Karpas-422 (cell line): ENCODE measurements around the gene TMEM106C. TPM values are rescaled to one million over a fixed set of nuclear protein-coding genes. Genes with fewer than 3 reads are reported as not detected.

Source experiments
- DNase-seq: peaks from one replicate; pipeline ENCODE4 v3.0.0-alpha.2; 2015
- H2AFZ ChIP-seq: fragments of 200-600 bp; sonication (generic); 2 replicates; pipeline ENCODE4 v1.6.1; 2014; ENCODE audit warnings: antibody characterized with exemption, low read length, mixed read lengths
- H3K27ac ChIP-seq: fragments of 200-600 bp; sonication (generic); 2 replicates; pipeline ENCODE4 v1.5.1; 2014; ENCODE audit warnings: mild to moderate bottlenecking, low read length, moderate library complexity
- H3K27me3 ChIP-seq: fragments of 200-600 bp; sonication (generic); 2 replicates; pipeline ENCODE4 v1.6.1; 2014; ENCODE audit warnings: low read length, mixed read lengths
- H3K36me3 ChIP-seq: fragments of 200-600 bp; sonication (generic); 2 replicates; pipeline ENCODE4 v1.6.1; 2014; ENCODE audit warnings: low read length, mixed read lengths; ENCODE audit not compliant: insufficient read depth
- H3K4me1 ChIP-seq: fragments of 200-600 bp; sonication (generic); 2 replicates; pipeline ENCODE4 v1.6.1; 2014; ENCODE audit warnings: mild to moderate bottlenecking, low read length, mixed read lengths
- H3K4me2 ChIP-seq: fragments of 200-600 bp; sonication (generic); 2 replicates; pipeline ENCODE4 v1.6.1; 2014; ENCODE audit warnings: low read length, low read depth, mild to moderate bottlenecking; ENCODE audit not compliant: poor library complexity, severe bottlenecking
- H3K4me3 ChIP-seq: fragments of 200-600 bp; sonication (generic); 2 replicates; pipeline ENCODE4 v1.5.1; 2014; ENCODE audit warnings: mild to moderate bottlenecking, antibody characterized with exemption, low read length, mixed read lengths
- H3K79me2 ChIP-seq: fragments of 200-600 bp; sonication (generic); 2 replicates; pipeline ENCODE4 v1.6.1; 2014; ENCODE audit warnings: mild to moderate bottlenecking, low read length, mixed read lengths
- H3K9ac ChIP-seq: fragments of 200-600 bp; sonication (generic); 2 replicates; pipeline ENCODE4 v1.6.0; 2014; ENCODE audit warnings: low read length
- H3K9me2 ChIP-seq: fragments of 200-600 bp; sonication (generic), shearing (Covaris generic); replicated peaks from 2 replicates; pipeline ENCODE4 v1.6.0; 2014; ENCODE audit warnings: mild to moderate bottlenecking, low read length, moderate library complexity; ENCODE audit not compliant: insufficient read depth
- H3K9me3 ChIP-seq: fragments of 300-700, 200-600 bp; sonication (generic); 2 replicates; pipeline ENCODE4 v1.6.1; 2014; ENCODE audit warnings: low read length, mixed read lengths
- H4K20me1 ChIP-seq: fragments of 200-600 bp; sonication (generic); 2 replicates; pipeline ENCODE4 v1.6.1; 2014; ENCODE audit warnings: mild to moderate bottlenecking, antibody characterized with exemption, low read length, low read depth; ENCODE audit not compliant: insufficient read depth
- total RNA-seq: library from RNA; depleted of rRNA; stranded (reverse); fragments of >200 nt; shearing (Covaris generic); gene quantifications from 2 replicates; pipeline ENCODE4 v1.2.3, GENCODE V29; 2014; ENCODE audit warnings: low replicate concordance

TMEM106C gene
- total RNA-seq, 1 experiment from 2014 or later = 127 TPM

- H3K79me2 ChIP-seq = no peaks in the 10 kb centered on the region
- H4K20me1 ChIP-seq = no peaks in the 10 kb centered on the region
- H2AFZ ChIP-seq = no peak overlapping the region
- no peaks in the 10 kb centered on the region; the same call in 1 of the 2 replicates for H3K27me3 ChIP-seq
- no peaks in the 10 kb centered on the region for H3K36me3 ChIP-seq
- no peak overlapping the region for H3K9ac ChIP-seq
- H3K9me3 ChIP-seq = no peaks in the 10 kb centered on the region
- H3K4me1 ChIP-seq = peaks cover 5% of the 10 kb centered on the region
- no peaks in the 10 kb centered on the region for H3K9me2 ChIP-seq
- H3K27ac ChIP-seq = no peak overlapping the region
- DNase-seq = no peak
- H3K4me2 ChIP-seq = no peak overlapping the region
- no peak overlapping the region for H3K4me3 ChIP-seq
Observed at GRCh38 chr12:47944685-47945340, 18.6 kb upstream of the TMEM106C start.

- Histone ChIP-seq H4K20me1 (no peaks in the 10 kb centered on the region), H3K4me1 (peaks cover 5% of the 10 kb centered on the region), H3K9me3 (no peaks in the 10 kb centered on the region), H3K79me2 (no peaks in the 10 kb centered on the region), H3K4me3 (no peak overlapping the region), H3K36me3 (no peaks in the 10 kb centered on the region), H3K9ac (no peak overlapping the region), H2AFZ (no peak overlapping the region), H3K4me2 (no peak overlapping the region), H3K9me2 (no peaks in the 10 kb centered on the region), H3K27me3 (no peaks in the 10 kb centered on the region; the same call in 1 of the 2 replicates), H3K27ac (no peak overlapping the region)
- DNase-seq = no peak
Observed at GRCh38 chr12:47945341-47945728, 18.1 kb upstream of the TMEM106C start.

DNA sequence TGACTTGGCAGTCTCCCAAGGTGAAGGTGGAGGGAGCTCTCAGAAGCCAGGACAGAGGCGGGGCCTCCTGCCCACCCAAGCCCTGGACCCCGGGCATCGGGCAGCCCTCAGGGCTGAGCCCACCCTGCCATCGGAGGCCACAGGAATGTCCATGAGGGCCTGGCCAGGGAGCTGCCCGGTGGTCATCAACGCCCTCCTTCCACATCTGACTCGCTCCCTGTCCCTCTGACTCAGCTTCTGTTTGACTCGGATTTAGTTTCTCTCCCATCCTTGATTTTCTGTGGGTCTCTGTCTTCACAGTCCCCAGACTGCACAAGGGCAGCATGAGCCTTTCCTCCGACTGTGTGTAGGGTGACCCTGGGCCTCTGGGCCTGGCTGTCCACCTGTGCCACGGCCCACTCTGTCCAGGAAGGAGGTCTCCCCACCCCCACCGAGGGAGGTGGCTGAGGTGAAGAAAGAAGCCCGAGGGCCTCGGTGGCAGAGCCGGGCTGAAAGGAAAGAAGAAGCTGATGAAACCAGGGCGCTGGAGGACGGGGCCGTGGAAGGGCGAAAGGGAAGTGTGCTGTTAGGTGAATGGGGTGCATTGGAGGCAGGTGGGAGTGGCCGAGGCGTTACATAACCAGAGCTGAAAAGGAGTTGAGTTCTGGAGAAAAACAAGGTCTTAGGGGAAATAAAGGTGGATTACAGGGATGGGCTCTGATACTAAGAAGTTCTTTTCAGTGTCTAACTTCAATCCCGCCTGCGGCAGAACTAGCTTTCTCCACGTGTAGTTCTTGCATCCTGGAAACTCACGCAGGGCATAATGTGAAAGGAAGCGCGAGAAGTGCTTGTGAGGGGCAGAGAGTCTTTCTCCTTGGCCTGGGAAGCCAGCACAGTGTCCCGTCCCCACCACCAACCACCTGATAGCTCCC is 16.7 kb upstream of the TMEM106C start:
- Histone ChIP-seq H3K27ac (no peak overlapping the region), H3K4me2 (no peak overlapping the region)

GRCh38 chr12:47947341-47947740 is 16.1 kb upstream of the TMEM106C start:
- no peak overlapping the region for H3K4me2 ChIP-seq
- no peak overlapping the region for H3K4me3 ChIP-seq
- H3K27me3 ChIP-seq = no peaks in the 10 kb centered on the region; the same call in 1 of the 2 replicates
- H4K20me1 ChIP-seq = no peaks in the 10 kb centered on the region
- no peaks in the 10 kb centered on the region for H3K9me3 ChIP-seq
- no peaks in the 10 kb centered on the region for H3K36me3 ChIP-seq
- no peaks in the 10 kb centered on the region for H3K4me1 ChIP-seq
- no peak for DNase-seq
- no peak overlapping the region for H3K27ac ChIP-seq
- no peak overlapping the region for H3K9ac ChIP-seq
- H3K79me2 ChIP-seq = no peaks in the 10 kb centered on the region
- H2AFZ ChIP-seq = no peak overlapping the region
- no peaks in the 10 kb centered on the region for H3K9me2 ChIP-seq

More for the DNA sequence above, 16.7 kb upstream of the TMEM106C start:
- no peaks in the 10 kb centered on the region for H3K79me2 ChIP-seq
- H3K36me3 ChIP-seq = no peaks in the 10 kb centered on the region
- H3K4me1 ChIP-seq = peaks cover 4% of the 10 kb centered on the region
- no peaks in the 10 kb centered on the region for H3K9me3 ChIP-seq
- H2AFZ ChIP-seq = no peak overlapping the region
- no peaks in the 10 kb centered on the region for H3K9me2 ChIP-seq
- H3K4me3 ChIP-seq = no peak overlapping the region
- H3K27me3 ChIP-seq = no peaks in the 10 kb centered on the region; the same call in 1 of the 2 replicates
- no peak for DNase-seq
- no peaks in the 10 kb centered on the region for H4K20me1 ChIP-seq
- no peak overlapping the region for H3K9ac ChIP-seq

DNA sequence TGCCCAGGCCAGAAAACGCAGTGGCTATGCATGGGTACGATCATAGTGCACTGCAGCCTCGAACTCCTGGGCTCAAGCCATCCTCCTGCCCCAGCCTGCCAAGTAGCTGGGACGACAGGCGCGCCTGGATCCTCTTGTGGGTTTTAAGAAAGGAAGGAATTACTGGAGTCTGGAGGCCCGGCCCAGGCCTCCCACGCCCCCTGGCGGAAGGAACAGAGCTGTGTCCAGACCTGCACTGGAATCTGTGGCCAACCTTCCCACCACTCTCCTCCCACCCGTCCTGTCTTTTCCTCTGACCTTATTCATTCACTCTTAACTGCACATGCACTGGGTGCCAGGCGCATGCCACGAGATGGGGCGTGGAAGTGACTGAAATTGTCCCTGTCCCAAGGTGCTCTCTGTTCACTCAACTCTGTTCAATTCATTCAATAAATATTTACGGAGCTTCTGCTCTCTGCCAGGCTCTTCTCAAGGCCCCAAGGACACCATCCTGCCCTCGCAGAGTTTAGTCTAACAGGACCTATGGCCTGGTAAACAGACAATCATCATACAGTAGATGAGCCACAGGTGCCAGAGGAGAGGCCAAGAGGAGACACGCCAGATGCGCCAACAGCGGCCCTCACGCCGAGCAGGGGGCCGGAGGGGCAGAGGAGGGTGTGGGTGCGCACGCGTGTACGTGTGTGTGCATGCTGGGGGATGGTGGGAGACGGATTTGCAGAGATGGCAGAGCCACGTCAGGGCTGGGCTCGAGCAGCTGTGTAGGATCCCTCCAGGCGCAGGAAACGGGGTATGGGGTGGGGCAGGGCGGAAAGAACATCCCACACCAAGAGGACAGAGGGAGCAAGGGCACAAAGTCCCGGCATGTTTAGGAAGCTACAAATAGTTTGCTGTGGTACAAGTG is 13.7 kb upstream of the TMEM106C start:
- no peaks in the 10 kb centered on the region for H3K36me3 ChIP-seq
- H2AFZ ChIP-seq = no peak overlapping the region
- DNase-seq = peak; percentile 77
- H3K27ac ChIP-seq = no peak overlapping the region
- H3K27me3 ChIP-seq = no peaks in the 10 kb centered on the region
- H3K4me1 ChIP-seq = no peaks in the 10 kb centered on the region
- no peak overlapping the region for H3K4me2 ChIP-seq
- no peaks in the 10 kb centered on the region for H4K20me1 ChIP-seq
- H3K9me3 ChIP-seq = no peaks in the 10 kb centered on the region
- no peaks in the 10 kb centered on the region for H3K79me2 ChIP-seq
- H3K4me3 ChIP-seq = no peak overlapping the region
- no peak overlapping the region for H3K9ac ChIP-seq
- H3K9me2 ChIP-seq = no peaks in the 10 kb centered on the region

GRCh38 chr12:47950856-47951468 is 12.4 kb upstream of the TMEM106C start:
- Histone ChIP-seq H3K9ac (no peak overlapping the region), H3K9me3 (no peaks in the 10 kb centered on the region), H3K4me1 (no peaks in the 10 kb centered on the region), H3K27ac (no peak overlapping the region), H4K20me1 (no peaks in the 10 kb centered on the region), H3K36me3 (no peaks in the 10 kb centered on the region), H3K27me3 (no peaks in the 10 kb centered on the region), H3K4me3 (no peak overlapping the region), H3K4me2 (no peak overlapping the region), H3K79me2 (no peaks in the 10 kb centered on the region), H3K9me2 (no peaks in the 10 kb centered on the region), H2AFZ (no peak overlapping the region)
- DNase-seq = no peak

- Histone ChIP-seq H3K27ac (no peak overlapping the region), H3K9me2 (no peaks in the 10 kb centered on the region), H3K27me3 (no peaks in the 10 kb centered on the region), H3K4me2 (no peak overlapping the region), H3K36me3 (no peaks in the 10 kb centered on the region), H3K79me2 (no peaks in the 10 kb centered on the region), H2AFZ (no peak overlapping the region), H3K4me3 (no peak overlapping the region), H4K20me1 (no peaks in the 10 kb centered on the region), H3K9ac (no peak overlapping the region), H3K4me1 (no peaks in the 10 kb centered on the region), H3K9me3 (0 out of 2 replicates have a peak, but pooled peaks cover 3% of the 10 kb centered on the region)
- DNase-seq = no peak
Observed at GRCh38 chr12:47954058-47954457, 9.3 kb upstream of the TMEM106C start.
